Esophagus muscularis mucosa (tissue), 4 donors: Measurements from ENCODE around the gene EFCAB11. TPM values are rescaled to one million over a fixed set of nuclear protein-coding genes. Genes with fewer than 3 reads are reported as not detected.

Source experiments
- DNase-seq: peaks from one replicate; pipeline ENCODE4 v3.0.0-alpha.2; 2017; ENCODE audit errors: extremely low spot score
- H3K27ac ChIP-seq, 4 donors: fragments of 200-600 bp; sonication (generic); replicated peaks in 1 of 4; 1 replicate in 3 of 4; 2 replicates in 1 of 4; pipeline ENCODE4 v1.5.1; 2016 to 2019; ENCODE audit warnings: mild to moderate bottlenecking in 1 of 4
- H3K27me3 ChIP-seq, 4 donors: fragments of 200-600 bp; sonication (generic); one replicate each; pipeline versions ENCODE4 v1.5.1 to v1.6.0; 2016 to 2019
- H3K36me3 ChIP-seq, 4 donors: fragments of 200-600 bp; sonication (generic); one replicate each; pipeline ENCODE4 v1.5.1; 2016 to 2019
- H3K4me1 ChIP-seq, 4 donors: fragments of 200-600 bp; sonication (generic); one replicate each; pipeline ENCODE4 v1.5.1; 2016 to 2019
- H3K4me3 ChIP-seq, 4 donors: fragments of 200-600 bp; sonication (generic); 1 replicate in 2 of 4; 2 replicates in 2 of 4; pipeline ENCODE4 v1.5.1; 2016 to 2019; ENCODE audit warnings: mild to moderate bottlenecking in 4 of 4, moderate library complexity in 1 of 4
- H3K9me3 ChIP-seq, 4 donors: fragments of 200-600 bp; sonication (generic); 1 replicate in 3 of 4; 2 replicates in 1 of 4; pipeline ENCODE4 v1.5.1; 2016 to 2019
- CTCF ChIP-seq, 3 experiments: fragments of 200-600 bp in 2 of 3; fragments of 450-650 bp in 1 of 3; sonication (generic) in 2 of 3; IDR thresholded peaks; one replicate each; pipeline ENCODE4 v1.5.1; 2017 to 2019; ENCODE audit warnings: antibody characterized with exemption in 3 of 3, mild to moderate bottlenecking in 2 of 3, moderate library complexity in 1 of 3
- EP300 ChIP-seq: sonication (generic); formaldehyde crosslinking; IDR thresholded peaks from one replicate; pipeline ENCODE4 v1.6.1; 2017; ENCODE audit warnings: antibody characterized with exemption
- POLR2A ChIP-seq: fragments of 450-650 bp; IDR thresholded peaks from one replicate; pipeline ENCODE4 v1.6.1; 2017; ENCODE audit warnings: antibody characterized with exemption, moderate library complexity, mild to moderate bottlenecking, low read depth
- POLR2AphosphoS5 ChIP-seq, 2 donors: sonication (generic); formaldehyde crosslinking; IDR thresholded peaks; one replicate each; pipeline ENCODE4 v1.6.1; 2017; ENCODE audit warnings: antibody characterized with exemption in 2 of 2
- WGBS: methylation state at CpG from one replicate; pipeline ENCODE4 v1.1.5; 2018; 5-methylcytosine and 5-hydroxymethylcytosine counted together
- intact Hi-C: fragments of 100-400 bp; cut with DNase I; formaldehyde crosslinking; loops from one replicate; pipeline ENCODE4 v1.15.1; 2023
- total RNA-seq, 4 donors: library from RNA; depleted of rRNA; stranded (reverse); fragments of >200 nt; gene quantifications; one replicate each; pipeline versions ENCODE4 v1.1.0 to v1.2.1, GENCODE V29; 2016

Gene EFCAB11
- 10 to 100 TPM in 1 of 4 donors, 1 to 10 TPM in 3; 3.1 to 15.0 (median 6.1) TPM for total RNA-seq

- H3K4me1 ChIP-seq: peaks cover 7 to 34% (median 25%) of the 10 kb centered on the region in 4 donors
- H3K27ac ChIP-seq: peak within 1 kb of the TSS; percentile 91 to 95 (median 94)
- intact Hi-C loops: loop anchor here (10.0 kb wide), 1 partner anchor 300 kb away; the partner anchor contains the start of gene PSMC1
- DNase-seq: peak; percentile 99
- H3K4me3 ChIP-seq: peak within 1 kb of the TSS; percentile 72 to 92 (median 83)
- no peaks in the 10 kb centered on the region for H3K9me3 ChIP-seq
- WGBS: 2% methylated on average over 35 of the region's 44 CpGs
- no peak for TF ChIP-seq CTCF (IDR thresholded peaks at IDR 0.05)
- peak; percentile 45 to 82 for TF ChIP-seq POLR2AphosphoS5 (IDR thresholded peaks at IDR 0.05)
- TF ChIP-seq POLR2A: no peak
- H3K27me3 ChIP-seq: no peaks in the 10 kb centered on the region
- peaks cover 0 to 17% (median 2%) of the 10 kb centered on the region in 4 donors for H3K36me3 ChIP-seq
Observed at GRCh38 chr14:89954070-89955021, at the start of gene EFCAB11. Gene EFCAB11 (minus strand): TSS chr14:89954730. CDS start chr14:89954660, 70 bp downstream.

- no peak for DNase-seq
- H3K9me3 ChIP-seq: no peaks in the 10 kb centered on the region
- TF ChIP-seq POLR2A: no peak
- TF ChIP-seq EP300: no peak
- no peak for TF ChIP-seq CTCF (IDR thresholded peaks at IDR 0.05)
- H3K27me3 ChIP-seq: no peaks in the 10 kb centered on the region
- no peak overlapping the region for H3K27ac ChIP-seq
- H3K36me3 ChIP-seq: peaks cover 0 to 39% (median 9%) of the 10 kb centered on the region in 4 donors
- H3K4me1 ChIP-seq: no peaks in the 10 kb centered on the region
- 86% methylated on average over 6 of the region's 6 CpGs for WGBS
- H3K4me3 ChIP-seq: no peak overlapping the region
- intact Hi-C loops: no loop called here
Observed at GRCh38 chr14:90003526-90004307, 49.2 kb upstream of the EFCAB11 start.

- no peak for TF ChIP-seq POLR2A
- no peak for TF ChIP-seq EP300
- no peak for TF ChIP-seq POLR2AphosphoS5 (IDR thresholded peaks at IDR 0.05)
- TF ChIP-seq CTCF (IDR thresholded peaks at IDR 0.05): no peak
- Histone ChIP-seq H3K27me3 (no peaks in the 10 kb centered on the region), H3K4me3 (no peak overlapping the region), H3K4me1 (no peaks in the 10 kb centered on the region), H3K9me3 (no peaks in the 10 kb centered on the region), H3K36me3 (peaks cover 15 to 52% (median 24%) of the 10 kb centered on the region in 4 donors), H3K27ac (no peak overlapping the region)
- intact Hi-C loops: no loop called here
- DNase-seq: no peak
- WGBS: 93% methylated on average over 2 of the region's 2 CpGs
Observed at GRCh38 chr14:90000935-90001334, 46.4 kb upstream of the EFCAB11 start.

- Histone ChIP-seq H3K27ac (no peak overlapping the region), H3K9me3 (no peaks in the 10 kb centered on the region), H3K4me3 (no peak overlapping the region), H3K4me1 (no peaks in the 10 kb centered on the region), H3K36me3 (peaks cover 23 to 78% (median 45%) of the 10 kb centered on the region in 4 donors), H3K27me3 (no peaks in the 10 kb centered on the region)
- no peak for DNase-seq
- intact Hi-C loops: no loop called here
- TF ChIP-seq EP300 (no peak), CTCF (IDR thresholded peaks at IDR 0.05) (no peak), POLR2AphosphoS5 (IDR thresholded peaks at IDR 0.05) (no peak), POLR2A (no peak)
- 92% methylated on average over 1 of the region's 1 CpG for WGBS
Observed at GRCh38 chr14:89996963-89997362, 42.4 kb upstream of the EFCAB11 start.
